Measurements from ENCODE around the gene FMR1NB.

FMR1NB gene

GRCh38 chrX:148024425-148025148 lies 43.5 kb downstream of the FMR1NB start:
- TF ChIP-seq CTCF (IDR thresholded peaks at IDR 0.05; ENCODE audit: control insufficient read depth, extremely low read depth, insufficient read depth): no peak
- no peak overlapping the region for H3K4me3 ChIP-seq (ENCODE audit: low read depth, low read length)
- DNase-seq (ENCODE audit: low read depth): no peak

- TF ChIP-seq CTCF (IDR thresholded peaks at IDR 0.05; ENCODE audit: control insufficient read depth, extremely low read depth, insufficient read depth): no peak
- peak; percentile 39 for DNase-seq (ENCODE audit: low read depth)
- H3K4me3 ChIP-seq (ENCODE audit: low read depth, low read length): no peak overlapping the region
Observed at GRCh38 chrX:148035380-148035779, 54.2 kb downstream of the FMR1NB start.

- no peak overlapping the region for H3K4me3 ChIP-seq (ENCODE audit: low read depth, low read length)
- DNase-seq (ENCODE audit: low read depth): no peak
- TF ChIP-seq CTCF (IDR thresholded peaks at IDR 0.05; ENCODE audit: control insufficient read depth, extremely low read depth, insufficient read depth): no peak
Observed at GRCh38 chrX:148037020-148037419, 55.9 kb downstream of the FMR1NB start.

- H3K4me3 ChIP-seq (ENCODE audit: low read depth, low read length): no peak overlapping the region
- no peak for TF ChIP-seq CTCF (IDR thresholded peaks at IDR 0.05; ENCODE audit: control insufficient read depth, extremely low read depth, insufficient read depth)
- DNase-seq (ENCODE audit: low read depth): no peak
Observed at GRCh38 chrX:148043271-148043855, 62.2 kb downstream of the FMR1NB start.

GRCh38 chrX:148047200-148047599 lies 66.1 kb downstream of the FMR1NB start:
- TF ChIP-seq CTCF (IDR thresholded peaks at IDR 0.05; ENCODE audit: control insufficient read depth, extremely low read depth, insufficient read depth): no peak
- no peak for DNase-seq (ENCODE audit: low read depth)
- no peak overlapping the region for H3K4me3 ChIP-seq (ENCODE audit: low read depth, low read length)

GRCh38 chrX:148049441-148049840 lies 68.3 kb downstream of the FMR1NB start:
- H3K4me3 ChIP-seq (ENCODE audit: low read depth, low read length): no peak overlapping the region
- TF ChIP-seq CTCF (IDR thresholded peaks at IDR 0.05; ENCODE audit: control insufficient read depth, extremely low read depth, insufficient read depth): peak; percentile 43
- DNase-seq (ENCODE audit: low read depth): no peak

- DNase-seq (ENCODE audit: low read depth): no peak
- no peak for TF ChIP-seq CTCF (IDR thresholded peaks at IDR 0.05; ENCODE audit: control insufficient read depth, extremely low read depth, insufficient read depth)
- no peak overlapping the region for H3K4me3 ChIP-seq (ENCODE audit: low read depth, low read length)
Observed at GRCh38 chrX:148051973-148052372, 70.8 kb downstream of the FMR1NB start.

Measured in LNCaP clone FGC (cell line).